ENCODE measurements around the gene LIX1.

LIX1 gene

GRCh38 chr5:97127727-97128126 is 14.7 kb downstream of the LIX1 start:
- H3K9me3 ChIP-seq (ENCODE audit: severe bottlenecking), result no peaks in the 10 kb centered on the region
- no peak overlapping the region for H3K4me3 ChIP-seq (ENCODE audit: low read depth, low read length)
- no peaks in the 10 kb centered on the region for H3K27me3 ChIP-seq (ENCODE audit: insufficient read depth, low read depth, severe bottlenecking)
- TF ChIP-seq CTCF (IDR thresholded peaks at IDR 0.05; ENCODE audit: low read depth, low read length), result no peak
- H3K36me3 ChIP-seq, result no peaks in the 10 kb centered on the region
- H3K27ac ChIP-seq, result no peak overlapping the region
- DNase-seq, result no peak

DNA sequence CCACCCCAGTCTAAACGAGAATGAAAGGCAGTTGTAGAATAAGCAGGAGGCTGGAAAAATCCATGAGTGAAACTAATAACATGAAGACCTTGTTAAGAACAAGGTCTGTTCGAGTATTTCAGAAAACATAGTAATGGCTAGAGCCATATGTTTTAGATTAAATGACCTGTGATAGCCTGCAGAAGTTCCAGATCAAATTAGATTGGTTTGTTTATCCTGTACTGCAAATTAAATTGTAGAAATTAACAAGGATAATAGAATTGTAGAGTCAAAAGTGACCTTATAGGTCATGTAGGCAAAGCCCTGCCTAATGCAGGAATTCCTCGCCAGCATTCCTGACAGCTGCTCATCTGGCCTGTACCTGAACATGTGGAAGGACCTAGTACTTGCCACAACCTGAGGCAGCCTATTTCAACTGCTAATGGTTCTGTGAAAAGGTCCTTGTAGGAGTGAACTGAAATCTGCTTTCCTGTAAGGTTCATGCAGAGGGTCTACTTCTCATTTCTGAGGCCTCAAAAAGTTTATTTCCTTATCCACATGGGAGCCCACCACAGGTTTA is 17.2 kb downstream of the LIX1 start:
- Histone ChIP-seq H3K27me3 (ENCODE audit: insufficient read depth, low read depth, severe bottlenecking) (no peaks in the 10 kb centered on the region), H3K4me3 (ENCODE audit: low read depth, low read length) (no peak overlapping the region), H3K36me3 (no peaks in the 10 kb centered on the region), H3K9me3 (ENCODE audit: severe bottlenecking) (no peaks in the 10 kb centered on the region), H3K27ac (no peak overlapping the region)
- DNase-seq, result no peak
- TF ChIP-seq CTCF (IDR thresholded peaks at IDR 0.05; ENCODE audit: low read depth, low read length), result no peak

DNA sequence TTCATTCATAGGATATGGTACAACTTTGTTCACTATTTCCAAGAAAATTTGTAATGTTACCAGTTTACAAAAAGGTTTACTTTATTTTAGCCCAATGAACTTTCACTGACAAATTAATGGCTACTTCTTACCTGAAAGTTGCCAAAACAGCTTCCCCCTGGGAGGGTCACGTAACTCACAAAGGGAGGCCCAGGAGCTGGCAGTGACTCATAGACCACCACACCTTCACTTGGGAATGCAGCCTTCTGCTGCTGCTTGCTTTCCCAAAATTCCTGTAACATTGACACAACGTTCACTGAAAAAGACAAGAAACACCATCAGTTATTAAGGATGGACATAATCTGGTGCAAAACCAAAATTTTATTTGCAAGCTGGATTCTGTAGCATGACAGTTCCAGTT is 18.1 kb downstream of the LIX1 start:
- Histone ChIP-seq H3K36me3 (no peaks in the 10 kb centered on the region), H3K27me3 (ENCODE audit: insufficient read depth, low read depth, severe bottlenecking) (no peaks in the 10 kb centered on the region), H3K4me3 (ENCODE audit: low read depth, low read length) (no peak overlapping the region), H3K27ac (no peak overlapping the region), H3K9me3 (ENCODE audit: severe bottlenecking) (no peaks in the 10 kb centered on the region)
- no peak for DNase-seq
- TF ChIP-seq CTCF (IDR thresholded peaks at IDR 0.05; ENCODE audit: low read depth, low read length), result no peak

- H3K9me3 ChIP-seq (ENCODE audit: severe bottlenecking), result no peaks in the 10 kb centered on the region
- TF ChIP-seq CTCF (IDR thresholded peaks at IDR 0.05; ENCODE audit: low read depth, low read length), result no peak
- H3K27me3 ChIP-seq (ENCODE audit: insufficient read depth, low read depth, severe bottlenecking), result no peaks in the 10 kb centered on the region
- no peak overlapping the region for H3K27ac ChIP-seq
- no peaks in the 10 kb centered on the region for H3K36me3 ChIP-seq
- no peak for DNase-seq
- H3K4me3 ChIP-seq (ENCODE audit: low read depth, low read length), result no peak overlapping the region
Observed at GRCh38 chr5:97121848-97122247, 20.6 kb downstream of the LIX1 start.

GRCh38 chr5:97120195-97120594 is 22.2 kb downstream of the LIX1 start:
- TF ChIP-seq CTCF (IDR thresholded peaks at IDR 0.05; ENCODE audit: low read depth, low read length), result no peak
- no peak for DNase-seq
- no peak overlapping the region for H3K27ac ChIP-seq
- no peaks in the 10 kb centered on the region for H3K9me3 ChIP-seq (ENCODE audit: severe bottlenecking)
- H3K4me3 ChIP-seq (ENCODE audit: low read depth, low read length), result no peak overlapping the region
- H3K27me3 ChIP-seq (ENCODE audit: insufficient read depth, low read depth, severe bottlenecking), result no peaks in the 10 kb centered on the region
- H3K36me3 ChIP-seq, result no peaks in the 10 kb centered on the region

GRCh38 chr5:97119007-97119390 is 23.4 kb downstream of the LIX1 start:
- Histone ChIP-seq H3K36me3 (no peaks in the 10 kb centered on the region), H3K27ac (no peak overlapping the region), H3K4me3 (ENCODE audit: low read depth, low read length) (no peak overlapping the region), H3K9me3 (ENCODE audit: severe bottlenecking) (no peaks in the 10 kb centered on the region), H3K27me3 (ENCODE audit: insufficient read depth, low read depth, severe bottlenecking) (no peaks in the 10 kb centered on the region)
- TF ChIP-seq CTCF (IDR thresholded peaks at IDR 0.05; ENCODE audit: low read depth, low read length), result no peak
- DNase-seq, result no peak

Measured in WERI-Rb-1 (cell line).